WTC11 (cell line): ENCODE results near the gene CARMIL1. TPM values are rescaled to one million over a fixed set of nuclear protein-coding genes. Genes with fewer than 3 reads are reported as not detected.

Experiments used
- ATAC-seq: fragments of 200-7000 bp; cut with Tn5 transposase; 2 replicates; pipeline ENCODE4 v1.10.0; 2021; ENCODE audit warnings: mild to moderate bottlenecking, moderate library complexity
- CTCF ChIA-PET: fragments of 300-600 bp; sonication (Branson Sonifier 250); formaldehyde crosslinking; loops from one replicate; lab custom pipeline; 2021; ENCODE audit warnings: antibody characterized with exemption; lab: Charles Lee
- POLR2A ChIA-PET: fragments of 350-600 bp; sonication (Branson Sonifier 250); formaldehyde crosslinking; loops from one replicate; lab custom pipeline; 2021; ENCODE audit warnings: antibody characterized with exemption; lab: Charles Lee
- DNase-seq: peaks from one replicate; pipeline ENCODE4 v3.0.0; 2021; ENCODE audit warnings: low spot score
- H3K27ac Mint-ChIP-seq: 2 replicates; pipeline ENCODE4 v1.8.0; 2021; ENCODE audit warnings: mixed read lengths
- H3K27me3 Mint-ChIP-seq: 2 replicates; pipeline ENCODE4 v1.8.0; 2021; ENCODE audit warnings: low read depth, mild to moderate bottlenecking, moderate library complexity, mixed read lengths
- H3K36me3 Mint-ChIP-seq: 2 replicates; pipeline ENCODE4 v1.8.0; 2021; ENCODE audit warnings: mixed read lengths
- H3K4me1 Mint-ChIP-seq: 2 replicates; pipeline ENCODE4 v1.8.0; 2022; ENCODE audit warnings: mixed read lengths
- H3K4me3 Mint-ChIP-seq: 2 replicates; pipeline ENCODE4 v1.8.0; 2021; ENCODE audit warnings: mild to moderate bottlenecking, moderate library complexity, mixed read lengths
- H3K9me3 Mint-ChIP-seq: 2 replicates; pipeline ENCODE4 v1.8.0; 2021; ENCODE audit warnings: mixed read lengths
- GTF2I ChIP-seq: fragments of 250-450 bp; sonication (Bioruptor Pico); conservative IDR thresholded peaks from 2 replicates; pipeline ENCODE4 v1.4.0; 2021; ENCODE audit warnings: mild to moderate bottlenecking
- MAX ChIP-seq: sonication (generic); formaldehyde crosslinking; IDR thresholded peaks from 2 replicates; pipeline ENCODE4 v1.8.0; 2022; ENCODE audit warnings: mild to moderate bottlenecking, missing genetic modification reagents
- MXD4 ChIP-seq: fragments of 250-450 bp; sonication (Bioruptor Pico); IDR thresholded peaks from 2 replicates; pipeline ENCODE4 v1.8.0; 2021; ENCODE audit warnings: mild to moderate bottlenecking, moderate library complexity, borderline replicate concordance
- NFATC4 ChIP-seq: fragments of 250-450 bp; sonication (Bioruptor Pico); IDR thresholded peaks from 2 replicates; pipeline ENCODE4 v1.9.0; 2021; ENCODE audit warnings: mild to moderate bottlenecking
- OVOL2 ChIP-seq: fragments of 250-450 bp; sonication (Bioruptor Pico); IDR thresholded peaks from 2 replicates; pipeline ENCODE4 v1.9.0; 2021; ENCODE audit warnings: mild to moderate bottlenecking, borderline replicate concordance
- PREB ChIP-seq: sonication (generic); formaldehyde crosslinking; IDR thresholded peaks from 2 replicates; pipeline ENCODE4 v1.8.1; 2022; ENCODE audit warnings: mild to moderate bottlenecking, missing genetic modification reagents, moderate library complexity, borderline replicate concordance
- RORB ChIP-seq: fragments of 250-450 bp; sonication (Bioruptor Pico); IDR thresholded peaks from 2 replicates; pipeline ENCODE4 v1.9.0; 2021; ENCODE audit warnings: mild to moderate bottlenecking
- TEAD4 ChIP-seq: sonication (generic); formaldehyde crosslinking; IDR thresholded peaks from 2 replicates; pipeline ENCODE4 v1.8.0; 2022; ENCODE audit warnings: mild to moderate bottlenecking, missing genetic modification reagents
- ZNF138 ChIP-seq: sonication (generic); formaldehyde crosslinking; conservative IDR thresholded peaks from 2 replicates; pipeline ENCODE4 v1.8.1; 2022; ENCODE audit warnings: mild to moderate bottlenecking, moderate library complexity, missing genetic modification reagents
- ZNF219 ChIP-seq: sonication (generic); formaldehyde crosslinking; IDR thresholded peaks from 2 replicates; pipeline ENCODE4 v1.8.0; 2023; ENCODE audit warnings: missing genetic modification reagents, mild to moderate bottlenecking, borderline replicate concordance
- ZNF425 ChIP-seq: fragments of 250-450 bp; sonication (Bioruptor Pico); conservative IDR thresholded peaks from 2 replicates; pipeline ENCODE4 v1.9.0; 2021; ENCODE audit warnings: mild to moderate bottlenecking
- ZNF532 ChIP-seq: fragments of 250-450 bp; sonication (Bioruptor Pico); IDR thresholded peaks from 2 replicates; pipeline ENCODE4 v1.9.0; 2021; ENCODE audit warnings: mild to moderate bottlenecking, borderline replicate concordance
- ZNF671 ChIP-seq: fragments of 250-450 bp; sonication (Bioruptor Pico); IDR thresholded peaks from 2 replicates; pipeline ENCODE4 v1.8.0; 2021; ENCODE audit warnings: mild to moderate bottlenecking
- total RNA-seq: library from RNA; stranded (reverse); gene quantifications from 3 replicates; pipeline ENCODE4 v1.2.3, GENCODE V29; 2021
- TF ChIP-seq, protein P1 (sequence below): sonication (generic); formaldehyde crosslinking; IDR thresholded peaks from 2 replicates; pipeline ENCODE4 v1.8.1; 2023; ENCODE audit warnings: mild to moderate bottlenecking, moderate library complexity, missing genetic modification reagents
- TF ChIP-seq, protein P2 (sequence below): sonication (generic); formaldehyde crosslinking; IDR thresholded peaks from 2 replicates; pipeline ENCODE4 v1.8.1; 2023; ENCODE audit warnings: mild to moderate bottlenecking, missing genetic modification reagents, moderate library complexity
- TF ChIP-seq, protein P3 (sequence below): sonication (generic); formaldehyde crosslinking; IDR thresholded peaks from 2 replicates; pipeline ENCODE4 v1.8.1; 2022; ENCODE audit warnings: low read depth, mild to moderate bottlenecking, moderate library complexity, missing genetic modification reagents, borderline replicate concordance
- TF ChIP-seq, protein P4 (sequence below): sonication (generic); formaldehyde crosslinking; IDR thresholded peaks from 2 replicates; pipeline ENCODE4 v1.8.0; 2022; ENCODE audit warnings: mild to moderate bottlenecking, missing genetic modification reagents
- TF ChIP-seq, protein P5 (sequence below): fragments of 250-450 bp; sonication (Bioruptor Pico); IDR thresholded peaks from 2 replicates; pipeline ENCODE4 v1.9.0; 2021; ENCODE audit warnings: moderate library complexity, mild to moderate bottlenecking, inconsistent platforms, borderline replicate concordance

Gene CARMIL1
- total RNA-seq, 1 experiment from 2014 or later, result 36.2 TPM

DNA sequence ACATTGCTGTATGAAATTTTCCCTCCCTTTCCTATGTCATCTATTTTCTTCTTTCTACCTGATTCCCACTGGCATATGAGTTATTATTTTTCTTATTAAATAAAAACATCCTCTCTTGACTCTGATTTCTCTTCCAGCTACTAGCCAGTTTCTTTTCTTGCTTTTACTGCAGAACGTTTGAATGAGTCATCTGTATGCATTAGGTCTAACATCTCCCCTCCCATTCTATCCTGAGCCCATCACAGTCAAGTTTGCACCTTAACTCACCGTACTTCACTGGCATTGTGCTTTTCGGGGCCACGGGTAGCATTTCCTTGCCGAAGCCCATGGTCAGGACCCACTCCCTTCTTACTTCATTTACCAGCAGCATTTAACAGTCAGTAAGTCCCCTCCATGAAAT lies 65.7 kb downstream of the CARMIL1 start:
- CTCF ChIA-PET, result no interaction called here
- peaks cover 32% of the 10 kb centered on the region for H3K4me1 Mint-ChIP-seq
- H3K27me3 Mint-ChIP-seq, result no peaks in the 10 kb centered on the region
- no peaks in the 10 kb centered on the region for H3K9me3 Mint-ChIP-seq
- no peak overlapping the region for H3K4me3 Mint-ChIP-seq
- DNase-seq, result no peak
- TF ChIP-seq, protein P1, sequence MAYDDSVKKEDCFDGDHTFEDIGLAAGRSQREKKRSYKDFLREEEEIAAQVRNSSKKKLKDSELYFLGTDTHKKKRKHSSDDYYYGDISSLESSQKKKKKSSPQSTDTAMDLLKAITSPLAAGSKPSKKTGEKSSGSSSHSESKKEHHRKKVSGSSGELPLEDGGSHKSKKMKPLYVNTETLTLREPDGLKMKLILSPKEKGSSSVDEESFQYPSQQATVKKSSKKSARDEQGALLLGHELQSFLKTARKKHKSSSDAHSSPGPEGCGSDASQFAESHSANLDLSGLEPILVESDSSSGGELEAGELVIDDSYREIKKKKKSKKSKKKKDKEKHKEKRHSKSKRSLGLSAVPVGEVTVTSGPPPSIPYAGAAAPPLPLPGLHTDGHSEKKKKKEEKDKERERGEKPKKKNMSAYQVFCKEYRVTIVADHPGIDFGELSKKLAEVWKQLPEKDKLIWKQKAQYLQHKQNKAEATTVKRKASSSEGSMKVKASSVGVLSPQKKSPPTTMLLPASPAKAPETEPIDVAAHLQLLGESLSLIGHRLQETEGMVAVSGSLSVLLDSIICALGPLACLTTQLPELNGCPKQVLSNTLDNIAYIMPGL (CRISPR knock-in tag), result no peak
- TF ChIP-seq, protein P2, sequence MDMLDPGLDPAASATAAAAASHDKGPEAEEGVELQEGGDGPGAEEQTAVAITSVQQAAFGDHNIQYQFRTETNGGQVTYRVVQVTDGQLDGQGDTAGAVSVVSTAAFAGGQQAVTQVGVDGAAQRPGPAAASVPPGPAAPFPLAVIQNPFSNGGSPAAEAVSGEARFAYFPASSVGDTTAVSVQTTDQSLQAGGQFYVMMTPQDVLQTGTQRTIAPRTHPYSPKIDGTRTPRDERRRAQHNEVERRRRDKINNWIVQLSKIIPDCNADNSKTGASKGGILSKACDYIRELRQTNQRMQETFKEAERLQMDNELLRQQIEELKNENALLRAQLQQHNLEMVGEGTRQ (CRISPR knock-in tag), result no peak
- TF ChIP-seq RORB (CRISPR knock-in tag) (no peak), ZNF532 (CRISPR knock-in tag) (no peak), ZNF671 (CRISPR knock-in tag) (no peak), MXD4 (CRISPR knock-in tag) (no peak), TEAD4 (CRISPR knock-in tag) (no peak), PREB (CRISPR knock-in tag) (no peak), ZNF219 (no peak), NFATC4 (CRISPR knock-in tag) (no peak), ZNF138 (CRISPR knock-in tag) (no peak), GTF2I (CRISPR knock-in tag) (no peak), MAX (CRISPR knock-in tag) (no peak), OVOL2 (CRISPR knock-in tag) (no peak), ZNF425 (no peak)
- TF ChIP-seq, protein P3, sequence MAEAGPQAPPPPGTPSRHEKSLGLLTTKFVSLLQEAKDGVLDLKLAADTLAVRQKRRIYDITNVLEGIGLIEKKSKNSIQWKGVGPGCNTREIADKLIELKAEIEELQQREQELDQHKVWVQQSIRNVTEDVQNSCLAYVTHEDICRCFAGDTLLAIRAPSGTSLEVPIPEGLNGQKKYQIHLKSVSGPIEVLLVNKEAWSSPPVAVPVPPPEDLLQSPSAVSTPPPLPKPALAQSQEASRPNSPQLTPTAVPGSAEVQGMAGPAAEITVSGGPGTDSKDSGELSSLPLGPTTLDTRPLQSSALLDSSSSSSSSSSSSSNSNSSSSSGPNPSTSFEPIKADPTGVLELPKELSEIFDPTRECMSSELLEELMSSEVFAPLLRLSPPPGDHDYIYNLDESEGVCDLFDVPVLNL, result no peak
- TF ChIP-seq, protein P4, sequence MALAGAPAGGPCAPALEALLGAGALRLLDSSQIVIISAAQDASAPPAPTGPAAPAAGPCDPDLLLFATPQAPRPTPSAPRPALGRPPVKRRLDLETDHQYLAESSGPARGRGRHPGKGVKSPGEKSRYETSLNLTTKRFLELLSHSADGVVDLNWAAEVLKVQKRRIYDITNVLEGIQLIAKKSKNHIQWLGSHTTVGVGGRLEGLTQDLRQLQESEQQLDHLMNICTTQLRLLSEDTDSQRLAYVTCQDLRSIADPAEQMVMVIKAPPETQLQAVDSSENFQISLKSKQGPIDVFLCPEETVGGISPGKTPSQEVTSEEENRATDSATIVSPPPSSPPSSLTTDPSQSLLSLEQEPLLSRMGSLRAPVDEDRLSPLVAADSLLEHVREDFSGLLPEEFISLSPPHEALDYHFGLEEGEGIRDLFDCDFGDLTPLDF (CRISPR knock-in tag), result no peak
- TF ChIP-seq, protein P5, sequence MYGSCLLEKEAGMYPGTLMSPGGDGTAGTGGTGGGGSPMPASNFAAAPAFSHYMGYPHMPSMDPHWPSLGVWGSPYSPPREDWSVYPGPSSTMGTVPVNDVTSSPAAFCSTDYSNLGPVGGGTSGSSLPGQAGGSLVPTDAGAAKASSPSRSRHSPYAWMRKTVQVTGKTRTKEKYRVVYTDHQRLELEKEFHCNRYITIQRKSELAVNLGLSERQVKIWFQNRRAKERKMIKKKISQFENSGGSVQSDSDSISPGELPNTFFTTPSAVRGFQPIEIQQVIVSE (CRISPR knock-in tag), result no peak
- H3K36me3 Mint-ChIP-seq, result no peaks in the 10 kb centered on the region
- POLR2A ChIA-PET, result no interaction called here
- ATAC-seq, result no peak
- no peak overlapping the region for H3K27ac Mint-ChIP-seq
